Endothelial cell of umbilical vein (primary cell): ENCODE data around the gene ERBB4.

ENCODE experiments used
- CTCF ChIP-seq, 2 donors: IDR thresholded peaks; 1 replicate in 1 of 2; 2 replicates in 1 of 2; pipeline ENCODE4 v1.5.1; 2011; ENCODE audit warnings: low read length in 2 of 2, mild to moderate bottlenecking in 2 of 2, moderate library complexity in 2 of 2, control low read depth in 1 of 2, inconsistent platforms in 1 of 2, low read depth in 1 of 2; ENCODE audit not compliant: insufficient read depth in 1 of 2; ENCODE audit errors: extremely low read depth in 1 of 2
- MYC ChIP-seq: IDR thresholded peaks from one replicate; pipeline ENCODE4 v1.6.1; 2011; ENCODE audit warnings: mild to moderate bottlenecking, low read depth, low read length
- POLR2A ChIP-seq: IDR thresholded peaks from 2 replicates; pipeline ENCODE4 v1.6.1; 2012; ENCODE audit warnings: low read depth, mild to moderate bottlenecking, control low read depth, low read length
- TF ChIP-seq, protein P1 (sequence below): IDR thresholded peaks from 2 replicates; pipeline ENCODE4 v1.6.1; 2011; ENCODE audit not compliant: insufficient read depth, insufficient read length

DNA sequence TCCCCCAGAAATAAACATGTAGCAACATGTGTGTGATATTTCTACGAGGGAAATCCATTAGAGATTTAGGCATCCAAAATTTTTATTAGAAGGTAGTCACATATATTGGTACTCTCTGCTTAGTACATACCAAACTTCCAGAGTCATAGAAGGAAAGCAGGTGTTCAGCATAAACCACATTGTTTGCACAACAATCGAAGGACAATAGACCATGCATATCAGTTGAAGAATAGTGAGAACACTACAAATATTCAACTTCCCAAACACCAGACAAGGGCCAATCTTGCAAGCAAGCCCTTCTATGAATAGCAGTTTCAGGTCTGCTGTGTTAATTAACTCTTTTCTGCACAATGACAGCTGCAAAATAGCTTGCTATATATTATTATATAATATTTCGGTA is 702.2 kb downstream of the ERBB4 start:
- no peak for TF ChIP-seq POLR2A
- TF ChIP-seq CTCF (IDR thresholded peaks at IDR 0.05; ENCODE audit: extremely low read depth in 1 of 2, insufficient read depth in 1 of 2, low read depth in 1 of 2, low read length in 2 of 2) = no peak
- TF ChIP-seq, protein P1, sequence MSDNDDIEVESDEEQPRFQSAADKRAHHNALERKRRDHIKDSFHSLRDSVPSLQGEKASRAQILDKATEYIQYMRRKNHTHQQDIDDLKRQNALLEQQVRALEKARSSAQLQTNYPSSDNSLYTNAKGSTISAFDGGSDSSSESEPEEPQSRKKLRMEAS = no peak
- no peak for TF ChIP-seq MYC
